GM23338 (cell line): Measurements from ENCODE around the gene CPXM2. TPM values are rescaled to one million over a fixed set of nuclear protein-coding genes. Genes with fewer than 3 reads are reported as not detected.

Source experiments
- ATAC-seq: fragments of 200-7000 bp; cut with Tn5 transposase; 3 replicates; pipeline ENCODE4 v1.9.1; 2020
- DNase-seq: peaks from one replicate; pipeline ENCODE4 v3.0.0-alpha.2; 2015; ENCODE audit warnings: low spot score
- H2AFZ ChIP-seq: fragments of 200-600 bp; sonication (generic); 2 replicates; pipeline ENCODE4 v1.8.0; 2016; ENCODE audit warnings: antibody characterized with exemption, mild to moderate bottlenecking, moderate library complexity
- H3F3A ChIP-seq: fragments of 200-600 bp; sonication (generic); replicated peaks from 2 replicates; pipeline ENCODE4 v1.8.0; 2017; ENCODE audit warnings: antibody characterized with exemption, mixed run types, low read depth
- H3K27ac ChIP-seq: fragments of 200-600 bp; sonication (generic); 2 replicates; pipeline ENCODE4 v1.6.1; 2016; ENCODE audit warnings: low read depth
- H3K27me3 ChIP-seq: fragments of 200-600 bp; sonication (generic); 2 replicates; pipeline ENCODE4 v1.8.0; 2016; ENCODE audit warnings: mild to moderate bottlenecking, mixed run types, moderate library complexity; ENCODE audit not compliant: insufficient read depth
- H3K36me3 ChIP-seq: fragments of 200-600 bp; sonication (generic); 2 replicates; pipeline ENCODE4 v1.8.0; 2016; ENCODE audit warnings: mild to moderate bottlenecking; ENCODE audit not compliant: insufficient read depth
- H3K4me1 ChIP-seq: fragments of 200-600 bp; sonication (generic); 2 replicates; pipeline ENCODE4 v1.8.0; 2016; ENCODE audit warnings: mild to moderate bottlenecking, moderate library complexity; ENCODE audit not compliant: insufficient read depth
- H3K4me2 ChIP-seq: fragments of 200-600 bp; sonication (generic); 2 replicates; pipeline ENCODE4 v1.7.1; 2017; ENCODE audit warnings: mixed run types
- H3K4me3 ChIP-seq: fragments of 200-600 bp; sonication (generic); 2 replicates; pipeline ENCODE4 v1.6.1; 2016; ENCODE audit warnings: mixed run types
- H3K79me2 ChIP-seq: fragments of 200-600 bp; sonication (generic); replicated peaks from 2 replicates; pipeline ENCODE4 v1.8.0; 2017; ENCODE audit warnings: mild to moderate bottlenecking; ENCODE audit not compliant: insufficient read depth
- H3K9me2 ChIP-seq: fragments of 200-600 bp; sonication (generic); 2 replicates; pipeline ENCODE4 v1.8.0; 2017; ENCODE audit not compliant: insufficient read depth
- H4K20me1 ChIP-seq: fragments of 200-600 bp; sonication (generic); replicated peaks from 2 replicates; pipeline ENCODE4 v1.8.0; 2017; ENCODE audit warnings: mild to moderate bottlenecking; ENCODE audit not compliant: insufficient read depth
- H3K27ac Mint-ChIP-seq: 2 replicates; pipeline ENCODE4 v1.8.0; 2020; ENCODE audit warnings: inconsistent platforms, mild to moderate bottlenecking, moderate library complexity, mixed read lengths
- H3K27me3 Mint-ChIP-seq: 3 replicates; pipeline ENCODE4 v1.8.0; 2022; ENCODE audit warnings: low read depth, mild to moderate bottlenecking, moderate library complexity, mixed read lengths, inconsistent platforms; ENCODE audit not compliant: insufficient read depth, poor library complexity
- H3K36me3 Mint-ChIP-seq: 3 replicates; pipeline ENCODE4 v1.8.0; 2021; ENCODE audit warnings: low read depth, mild to moderate bottlenecking, inconsistent platforms, moderate library complexity, mixed read lengths
- H3K4me1 Mint-ChIP-seq: 3 replicates; pipeline ENCODE4 v1.8.0; 2020; ENCODE audit warnings: mild to moderate bottlenecking, inconsistent platforms, mixed read lengths
- H3K4me3 Mint-ChIP-seq: 3 replicates; pipeline ENCODE4 v1.8.0; 2021; ENCODE audit warnings: moderate library complexity, mild to moderate bottlenecking, inconsistent platforms, mixed read lengths
- H3K9me3 Mint-ChIP-seq: 3 replicates; pipeline ENCODE4 v1.8.0; 2020; ENCODE audit warnings: moderate library complexity, mild to moderate bottlenecking, inconsistent platforms, mixed read lengths
- CREB1 ChIP-seq: fragments of 250-450 bp; sonication (Bioruptor Pico); IDR thresholded peaks from 2 replicates; pipeline ENCODE4 v1.5.0; 2020; ENCODE audit warnings: low read depth, mild to moderate bottlenecking, moderate library complexity
- ETS1 ChIP-seq: IDR thresholded peaks from 2 replicates; pipeline ENCODE4 v1.6.1; 2016; ENCODE audit warnings: antibody characterized with exemption
- EZH2 ChIP-seq: fragments of 200-600 bp; sonication (generic); IDR thresholded peaks from one replicate; pipeline ENCODE4 v1.8.0; 2017; ENCODE audit warnings: antibody characterized with exemption, mild to moderate bottlenecking, low read depth; ENCODE audit not compliant: unreplicated experiment
- EZH2phosphoT487 ChIP-seq: fragments of 200-600 bp; sonication (generic); IDR thresholded peaks from one replicate; pipeline ENCODE4 v1.8.1; 2018; ENCODE audit warnings: antibody characterized with exemption; ENCODE audit not compliant: unreplicated experiment
- JUNB ChIP-seq: IDR thresholded peaks from one replicate; pipeline ENCODE4 v1.6.1; 2016; ENCODE audit warnings: antibody characterized with exemption; ENCODE audit not compliant: unreplicated experiment
- NANOG ChIP-seq: IDR thresholded peaks from 2 replicates; pipeline ENCODE4 v1.6.1; 2016; ENCODE audit warnings: antibody characterized with exemption, borderline replicate concordance
- POLR2AphosphoS5 ChIP-seq: IDR thresholded peaks from 2 replicates; pipeline ENCODE4 v1.6.1; 2016; ENCODE audit warnings: antibody characterized with exemption, low read depth
- REST ChIP-seq: IDR thresholded peaks from one replicate; pipeline ENCODE4 v1.6.1; 2018; ENCODE audit warnings: antibody characterized with exemption; ENCODE audit not compliant: unreplicated experiment
- STAT1 ChIP-seq: IDR thresholded peaks from one replicate; pipeline ENCODE4 v1.6.1; 2016; ENCODE audit warnings: antibody characterized with exemption; ENCODE audit not compliant: unreplicated experiment
- ZNF114 ChIP-seq: fragments of 250-450 bp; sonication (Bioruptor Pico); IDR thresholded peaks from 2 replicates; pipeline ENCODE4 v1.5.0; 2020; ENCODE audit warnings: mild to moderate bottlenecking, moderate library complexity
- ZNF331 ChIP-seq: fragments of 250-450 bp; sonication (Bioruptor Pico); IDR thresholded peaks from 2 replicates; pipeline ENCODE4 v1.5.0; 2020; ENCODE audit warnings: low read depth, mild to moderate bottlenecking, moderate library complexity
- polyA plus RNA-seq: library from polyadenylated mRNA; unstranded; fragments of >200 nt; fragmentation: Nextera tagmentation; extraction: Ambion mirVana; gene quantifications from 2 replicates; pipeline ENCODE4 v1.2.1, GENCODE V29; 2016
- total RNA-seq: library from RNA; depleted of rRNA; stranded (reverse); fragments of >200 nt; shearing (Covaris generic); gene quantifications from 2 replicates; pipeline ENCODE4 v1.2.3, GENCODE V29; 2014
- TF ChIP-seq, protein P1 (sequence below): fragments of 250-450 bp; sonication (Bioruptor Pico); IDR thresholded peaks from 2 replicates; pipeline ENCODE4 v1.5.0; 2020; ENCODE audit warnings: mild to moderate bottlenecking, moderate library complexity
- TF ChIP-seq, protein P2 (sequence below), 2 experiments: fragments of 200-600 bp in 1 of 2; sonication (generic) in 1 of 2; conservative IDR thresholded peaks; 2 replicates each; pipeline versions ENCODE4 v1.5.1 to v1.6.1; 2016 to 2017; ENCODE audit warnings: antibody characterized with exemption in 2 of 2, low read depth in 2 of 2, mild to moderate bottlenecking in 2 of 2, moderate library complexity in 1 of 2

CPXM2 gene
- total and polyA plus RNA-seq, 2 experiments from 2014 or later, result 1.6 to 8.1 TPM

DNA sequence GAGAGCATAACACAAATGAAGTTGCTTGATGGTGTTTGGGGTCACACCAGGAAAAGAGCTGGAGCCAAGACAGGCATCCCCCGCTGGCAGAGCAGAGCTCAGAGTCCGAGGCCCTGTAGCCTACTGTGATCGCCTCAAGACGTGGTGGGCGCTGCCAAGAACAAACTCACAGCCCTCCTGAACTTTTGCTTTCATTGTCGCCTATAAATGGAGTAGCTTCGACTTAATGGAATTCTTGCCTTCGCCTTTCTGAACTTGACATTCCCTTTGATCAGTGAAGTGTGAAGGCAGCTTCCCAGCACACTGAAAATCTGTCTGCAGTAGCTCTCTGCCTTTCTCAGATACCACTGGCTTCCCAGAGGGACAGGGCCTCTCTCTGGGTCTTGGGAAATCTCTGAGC lies 21.3 kb downstream of the CPXM2 start:
- Histone ChIP-seq H3K27me3 (no peaks in the 10 kb centered on the region), H3K27ac (no peak overlapping the region), H3K36me3 (no peaks in the 10 kb centered on the region), H3K4me1 (0 out of 2 replicates have a peak, but pooled peaks cover 5% of the 10 kb centered on the region), H3K9me2 (no peaks in the 10 kb centered on the region), H3K79me2 (no peaks in the 10 kb centered on the region), H2AFZ (no peak overlapping the region), H3F3A (no peaks in the 10 kb centered on the region), H3K4me2 (no peak overlapping the region), H4K20me1 (no peaks in the 10 kb centered on the region), H3K4me3 (no peak overlapping the region)
- no peak for ATAC-seq
- Mint-ChIP-seq H3K36me3 (peaks cover 3% of the 10 kb centered on the region; the same call in 2 of the 3 replicates), H3K27me3 (peaks cover 10% of the 10 kb centered on the region), H3K4me1 (peaks cover 25% of the 10 kb centered on the region), H3K4me3 (no peak overlapping the region), H3K9me3 (no peaks in the 10 kb centered on the region), H3K27ac (no peak overlapping the region)
- DNase-seq, result no peak
- TF ChIP-seq REST, result no peak
- TF ChIP-seq, protein P1, sequence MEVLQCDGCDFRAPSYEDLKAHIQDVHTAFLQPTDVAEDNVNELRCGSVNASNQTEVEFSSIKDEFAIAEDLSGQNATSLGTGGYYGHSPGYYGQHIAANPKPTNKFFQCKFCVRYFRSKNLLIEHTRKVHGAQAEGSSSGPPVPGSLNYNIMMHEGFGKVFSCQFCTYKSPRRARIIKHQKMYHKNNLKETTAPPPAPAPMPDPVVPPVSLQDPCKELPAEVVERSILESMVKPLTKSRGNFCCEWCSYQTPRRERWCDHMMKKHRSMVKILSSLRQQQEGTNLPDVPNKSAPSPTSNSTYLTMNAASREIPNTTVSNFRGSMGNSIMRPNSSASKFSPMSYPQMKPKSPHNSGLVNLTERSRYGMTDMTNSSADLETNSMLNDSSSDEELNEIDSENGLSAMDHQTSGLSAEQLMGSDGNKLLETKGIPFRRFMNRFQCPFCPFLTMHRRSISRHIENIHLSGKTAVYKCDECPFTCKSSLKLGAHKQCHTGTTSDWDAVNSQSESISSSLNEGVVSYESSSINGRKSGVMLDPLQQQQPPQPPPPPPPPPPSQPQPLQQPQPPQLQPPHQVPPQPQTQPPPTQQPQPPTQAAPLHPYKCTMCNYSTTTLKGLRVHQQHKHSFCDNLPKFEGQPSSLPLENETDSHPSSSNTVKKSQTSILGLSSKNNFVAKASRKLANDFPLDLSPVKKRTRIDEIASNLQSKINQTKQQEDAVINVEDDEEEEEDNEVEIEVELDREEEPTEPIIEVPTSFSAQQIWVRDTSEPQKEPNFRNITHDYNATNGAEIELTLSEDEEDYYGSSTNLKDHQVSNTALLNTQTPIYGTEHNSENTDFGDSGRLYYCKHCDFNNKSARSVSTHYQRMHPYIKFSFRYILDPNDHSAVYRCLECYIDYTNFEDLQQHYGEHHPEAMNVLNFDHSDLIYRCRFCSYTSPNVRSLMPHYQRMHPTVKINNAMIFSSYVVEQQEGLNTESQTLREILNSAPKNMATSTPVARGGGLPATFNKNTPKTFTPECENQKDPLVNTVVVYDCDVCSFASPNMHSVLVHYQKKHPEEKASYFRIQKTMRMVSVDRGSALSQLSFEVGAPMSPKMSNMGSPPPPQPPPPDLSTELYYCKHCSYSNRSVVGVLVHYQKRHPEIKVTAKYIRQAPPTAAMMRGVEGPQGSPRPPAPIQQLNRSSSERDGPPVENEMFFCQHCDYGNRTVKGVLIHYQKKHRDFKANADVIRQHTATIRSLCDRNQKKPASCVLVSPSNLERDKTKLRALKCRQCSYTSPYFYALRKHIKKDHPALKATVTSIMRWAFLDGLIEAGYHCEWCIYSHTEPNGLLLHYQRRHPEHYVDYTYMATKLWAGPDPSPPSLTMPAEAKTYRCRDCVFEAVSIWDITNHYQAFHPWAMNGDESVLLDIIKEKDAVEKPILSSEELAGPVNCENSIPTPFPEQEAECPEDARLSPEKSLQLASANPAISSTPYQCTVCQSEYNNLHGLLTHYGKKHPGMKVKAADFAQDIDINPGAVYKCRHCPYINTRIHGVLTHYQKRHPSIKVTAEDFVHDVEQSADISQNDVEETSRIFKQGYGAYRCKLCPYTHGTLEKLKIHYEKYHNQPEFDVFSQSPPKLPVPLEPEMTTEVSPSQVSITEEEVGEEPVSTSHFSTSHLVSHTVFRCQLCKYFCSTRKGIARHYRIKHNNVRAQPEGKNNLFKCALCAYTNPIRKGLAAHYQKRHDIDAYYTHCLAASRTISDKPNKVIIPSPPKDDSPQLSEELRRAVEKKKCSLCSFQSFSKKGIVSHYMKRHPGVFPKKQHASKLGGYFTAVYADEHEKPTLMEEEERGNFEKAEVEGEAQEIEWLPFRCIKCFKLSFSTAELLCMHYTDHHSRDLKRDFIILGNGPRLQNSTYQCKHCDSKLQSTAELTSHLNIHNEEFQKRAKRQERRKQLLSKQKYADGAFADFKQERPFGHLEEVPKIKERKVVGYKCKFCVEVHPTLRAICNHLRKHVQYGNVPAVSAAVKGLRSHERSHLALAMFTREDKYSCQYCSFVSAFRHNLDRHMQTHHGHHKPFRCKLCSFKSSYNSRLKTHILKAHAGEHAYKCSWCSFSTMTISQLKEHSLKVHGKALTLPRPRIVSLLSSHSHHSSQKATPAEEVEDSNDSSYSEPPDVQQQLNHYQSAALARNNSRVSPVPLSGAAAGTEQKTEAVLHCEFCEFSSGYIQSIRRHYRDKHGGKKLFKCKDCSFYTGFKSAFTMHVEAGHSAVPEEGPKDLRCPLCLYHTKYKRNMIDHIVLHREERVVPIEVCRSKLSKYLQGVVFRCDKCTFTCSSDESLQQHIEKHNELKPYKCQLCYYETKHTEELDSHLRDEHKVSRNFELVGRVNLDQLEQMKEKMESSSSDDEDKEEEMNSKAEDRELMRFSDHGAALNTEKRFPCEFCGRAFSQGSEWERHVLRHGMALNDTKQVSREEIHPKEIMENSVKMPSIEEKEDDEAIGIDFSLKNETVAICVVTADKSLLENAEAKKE (CRISPR knock-in tag), result no peak
- TF ChIP-seq ETS1, result no peak
- no peak for TF ChIP-seq POLR2AphosphoS5
- no peak for TF ChIP-seq JUNB
- no peak for TF ChIP-seq ZNF114 (CRISPR knock-in tag)
- TF ChIP-seq NANOG, result no peak
- no peak for TF ChIP-seq EZH2
- no peak for TF ChIP-seq ZNF331
- TF ChIP-seq EZH2phosphoT487, result no peak
- no peak for TF ChIP-seq STAT1
- TF ChIP-seq, protein P2, sequence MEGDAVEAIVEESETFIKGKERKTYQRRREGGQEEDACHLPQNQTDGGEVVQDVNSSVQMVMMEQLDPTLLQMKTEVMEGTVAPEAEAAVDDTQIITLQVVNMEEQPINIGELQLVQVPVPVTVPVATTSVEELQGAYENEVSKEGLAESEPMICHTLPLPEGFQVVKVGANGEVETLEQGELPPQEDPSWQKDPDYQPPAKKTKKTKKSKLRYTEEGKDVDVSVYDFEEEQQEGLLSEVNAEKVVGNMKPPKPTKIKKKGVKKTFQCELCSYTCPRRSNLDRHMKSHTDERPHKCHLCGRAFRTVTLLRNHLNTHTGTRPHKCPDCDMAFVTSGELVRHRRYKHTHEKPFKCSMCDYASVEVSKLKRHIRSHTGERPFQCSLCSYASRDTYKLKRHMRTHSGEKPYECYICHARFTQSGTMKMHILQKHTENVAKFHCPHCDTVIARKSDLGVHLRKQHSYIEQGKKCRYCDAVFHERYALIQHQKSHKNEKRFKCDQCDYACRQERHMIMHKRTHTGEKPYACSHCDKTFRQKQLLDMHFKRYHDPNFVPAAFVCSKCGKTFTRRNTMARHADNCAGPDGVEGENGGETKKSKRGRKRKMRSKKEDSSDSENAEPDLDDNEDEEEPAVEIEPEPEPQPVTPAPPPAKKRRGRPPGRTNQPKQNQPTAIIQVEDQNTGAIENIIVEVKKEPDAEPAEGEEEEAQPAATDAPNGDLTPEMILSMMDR (conservative IDR thresholded peaks at IDR 0.05; ENCODE audit: low read depth in 2 of 2), result no peak
- TF ChIP-seq CREB1 (CRISPR knock-in tag), result no peak
